NCI-H146 treated with DMSO at 0.1 percent for 48 hours (cell line): ENCODE measurements around the gene PRELP.

Experiments
- DNase-seq: peaks from one replicate; lab custom pipeline; 2025; ENCODE audit not compliant: unreplicated experiment; lab: John Stamatoyannopoulos, UW

The PRELP gene

DNA sequence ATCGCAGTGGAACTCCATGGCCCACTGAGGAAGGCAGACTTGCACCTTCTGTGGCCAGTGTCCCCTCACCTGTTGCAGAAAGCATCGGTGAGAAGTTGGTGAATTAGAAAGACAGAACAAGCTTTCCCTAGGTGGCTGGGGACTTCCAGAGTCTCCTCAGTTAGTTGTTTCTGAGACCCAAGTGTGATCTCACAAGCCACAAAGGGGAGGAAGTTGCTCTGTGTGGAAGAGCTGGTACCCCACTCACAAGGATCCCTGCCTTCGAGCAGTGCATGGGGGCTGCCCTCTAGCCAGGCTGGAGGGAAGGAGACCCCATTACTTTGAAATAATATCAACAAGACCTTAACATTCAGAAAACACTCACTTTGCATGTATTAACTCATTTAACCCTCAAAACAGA is 2.1 kb downstream of the PRELP start:
- no peak for DNase-seq

- DNase-seq, result no peak
Observed at GRCh38 chr1:203478231-203478630, 2.6 kb downstream of the PRELP start.

DNA sequence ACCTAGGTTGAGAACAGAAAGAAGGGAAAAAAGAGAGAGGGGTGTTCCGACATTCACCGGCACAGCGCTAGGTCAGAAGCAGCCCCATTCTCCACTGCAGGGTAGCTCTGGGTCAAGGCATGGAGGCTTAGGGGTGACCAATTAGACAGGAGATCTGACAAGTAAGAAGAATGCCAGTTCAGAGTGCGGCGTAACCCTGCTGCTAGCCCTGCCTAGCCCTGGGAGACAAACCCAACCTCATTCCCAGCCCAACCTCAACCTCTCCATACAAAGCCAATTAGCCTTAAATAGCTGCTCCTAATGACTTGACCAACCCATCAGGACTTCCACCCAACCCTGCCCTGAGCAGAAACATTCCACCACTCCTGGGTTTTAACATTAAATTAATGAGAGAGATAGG is 3.4 kb downstream of the PRELP start:
- no peak for DNase-seq

DNA sequence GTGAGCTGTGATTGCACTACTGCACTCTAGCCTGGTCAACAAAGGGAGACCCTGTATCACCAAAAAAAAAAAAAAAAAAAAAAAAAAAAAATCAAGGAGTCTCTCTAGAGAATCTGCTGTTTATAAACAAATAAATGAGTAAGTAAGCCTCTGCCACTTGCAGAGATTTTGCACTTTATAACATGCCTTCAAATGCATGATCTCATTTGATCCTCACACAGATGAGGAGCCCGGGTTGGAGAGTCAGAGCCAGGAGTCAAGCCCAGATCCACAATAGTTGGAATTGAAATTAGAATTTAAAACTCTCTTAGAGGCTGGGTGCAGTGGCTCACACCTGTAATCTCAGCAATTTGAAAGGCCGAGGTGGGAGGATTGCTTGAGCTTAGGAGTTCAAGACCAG is 4.0 kb downstream of the PRELP start:
- DNase-seq, result no peak

DNA sequence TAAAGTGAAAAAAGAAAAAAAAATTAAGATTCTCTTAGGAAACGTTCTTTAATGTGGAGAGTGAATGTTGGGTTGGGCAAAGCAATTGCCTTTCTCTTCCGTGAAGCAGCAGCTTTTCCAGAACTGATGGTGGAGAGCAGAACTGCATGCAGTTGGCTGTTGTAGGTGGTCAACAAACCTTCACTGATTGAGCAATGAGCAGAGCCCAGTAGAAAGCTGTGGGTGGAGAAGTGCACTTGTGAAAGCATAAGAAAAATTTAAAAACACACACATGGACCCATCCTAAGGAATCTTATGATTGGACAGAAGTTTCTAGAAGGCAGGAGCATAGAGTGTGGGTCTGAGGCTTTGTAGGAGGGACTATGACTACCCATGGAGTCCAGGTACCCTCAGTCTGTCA is 4.5 kb downstream of the PRELP start:
- no peak for DNase-seq

- DNase-seq, result peak; percentile 74
Observed at GRCh38 chr1:203480525-203481084, 5.0 kb downstream of the PRELP start.

- no peak for DNase-seq
Observed at GRCh38 chr1:203481196-203481595, 5.6 kb downstream of the PRELP start.

DNA sequence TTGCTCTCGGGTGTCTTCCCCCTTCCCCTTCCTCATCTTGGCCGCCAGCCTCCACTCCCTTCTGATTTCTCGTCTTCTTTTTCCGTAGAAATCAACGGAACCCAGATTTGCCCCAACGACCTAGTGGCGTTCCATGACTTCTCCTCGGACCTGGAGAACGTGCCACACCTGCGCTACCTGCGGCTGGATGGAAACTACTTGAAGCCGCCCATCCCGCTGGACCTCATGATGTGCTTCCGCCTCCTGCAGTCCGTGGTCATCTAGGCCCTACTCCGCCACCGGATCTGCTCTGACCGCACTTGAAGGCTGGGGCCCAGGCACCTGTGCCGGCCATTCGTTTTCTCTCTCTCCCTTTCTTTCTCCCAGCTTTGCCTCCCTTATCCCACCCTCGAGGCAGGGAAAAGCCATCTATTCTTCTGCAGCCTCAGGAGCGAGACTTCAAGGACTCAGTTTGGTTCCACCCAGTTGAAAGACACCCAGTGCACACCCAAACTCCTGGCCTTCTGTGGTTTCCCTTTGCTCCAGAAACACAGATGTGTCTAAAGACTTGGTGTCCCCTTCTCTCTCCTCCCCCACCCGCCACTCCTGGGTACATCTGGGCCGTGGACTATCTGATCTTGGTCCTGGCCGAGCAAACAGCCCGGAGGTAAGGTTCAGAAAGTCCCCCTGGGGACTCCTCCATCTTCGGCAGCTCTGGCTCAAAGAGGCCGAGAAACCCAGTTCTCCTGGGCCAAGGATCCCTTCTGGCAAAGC is 11.2 kb downstream of the PRELP start:
- no peak for DNase-seq

DNA sequence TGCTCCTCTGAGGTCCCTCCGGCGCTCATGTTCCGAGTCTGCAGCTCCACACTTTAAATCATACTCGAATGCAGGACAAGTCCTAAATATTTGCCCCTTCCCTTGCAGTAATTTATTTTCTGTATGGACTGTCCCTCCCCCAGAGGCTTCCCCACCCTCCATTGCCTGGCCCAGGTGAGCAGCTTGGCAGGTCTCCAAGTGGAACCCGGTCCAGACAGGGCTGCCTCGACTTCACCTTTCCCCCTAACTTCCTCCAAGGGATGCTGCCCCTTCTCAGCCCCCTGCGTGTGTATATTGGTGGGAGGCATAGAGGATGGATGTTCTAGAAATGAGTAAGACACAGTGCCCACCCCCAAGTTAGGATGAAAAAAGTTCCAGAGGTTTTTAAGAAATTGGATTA is 12.9 kb downstream of the PRELP start:
- DNase-seq, result no peak

DNA sequence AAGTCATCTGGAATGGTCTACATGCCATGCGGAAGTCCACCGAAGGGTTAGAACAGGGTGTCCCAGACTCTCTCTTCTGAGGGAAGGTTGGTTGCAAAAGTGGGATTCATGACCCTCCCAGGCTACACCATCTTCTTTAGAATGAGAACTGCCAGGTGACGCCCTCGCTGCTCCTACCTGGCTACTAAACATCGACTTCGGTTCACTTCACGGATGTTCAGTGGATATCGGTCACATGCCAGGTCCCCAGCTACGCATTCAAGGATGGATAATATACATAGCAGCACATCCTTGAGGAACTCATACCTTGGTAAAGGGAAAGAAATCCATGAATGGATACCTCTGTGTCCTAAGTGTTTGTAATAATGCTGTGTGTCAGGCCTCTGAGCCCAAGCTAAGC is 15.0 kb downstream of the PRELP start:
- DNase-seq, result no peak

- no peak for DNase-seq
Observed at GRCh38 chr1:203491664-203492063, 16.1 kb downstream of the PRELP start.

DNA sequence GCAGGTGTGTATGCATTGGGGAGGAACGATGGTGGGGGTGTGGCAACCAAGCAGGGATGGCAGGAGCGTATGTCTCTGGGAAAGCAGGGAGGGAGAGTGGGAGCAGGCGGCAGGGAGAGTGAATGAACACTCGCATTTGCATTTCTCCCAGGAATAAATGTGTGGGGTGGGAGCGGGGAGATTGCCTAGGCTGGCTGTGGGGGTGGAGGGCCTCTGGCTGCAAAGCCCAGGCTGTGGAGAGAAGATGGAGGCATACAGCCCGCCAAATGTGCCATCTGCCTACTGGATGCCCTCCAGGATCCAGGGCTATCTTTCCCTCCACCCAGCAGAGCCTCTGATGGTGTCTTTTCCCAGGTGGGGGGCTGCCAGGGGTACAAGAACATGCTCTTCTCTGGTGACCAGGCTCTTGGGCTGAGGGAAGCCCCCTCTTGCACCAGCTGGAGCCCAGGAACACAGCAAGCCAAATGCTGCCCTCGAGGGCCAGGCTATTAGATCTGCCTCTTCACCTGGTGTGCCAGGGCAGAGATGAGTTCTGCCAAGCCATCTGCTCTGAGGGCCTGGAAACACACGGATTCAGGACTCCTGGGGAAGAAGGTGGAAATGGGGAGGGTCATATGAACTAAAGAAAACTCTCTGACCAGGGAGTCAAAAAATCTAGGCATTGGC is 16.6 kb downstream of the PRELP start:
- peak; percentile 12 for DNase-seq

DNA sequence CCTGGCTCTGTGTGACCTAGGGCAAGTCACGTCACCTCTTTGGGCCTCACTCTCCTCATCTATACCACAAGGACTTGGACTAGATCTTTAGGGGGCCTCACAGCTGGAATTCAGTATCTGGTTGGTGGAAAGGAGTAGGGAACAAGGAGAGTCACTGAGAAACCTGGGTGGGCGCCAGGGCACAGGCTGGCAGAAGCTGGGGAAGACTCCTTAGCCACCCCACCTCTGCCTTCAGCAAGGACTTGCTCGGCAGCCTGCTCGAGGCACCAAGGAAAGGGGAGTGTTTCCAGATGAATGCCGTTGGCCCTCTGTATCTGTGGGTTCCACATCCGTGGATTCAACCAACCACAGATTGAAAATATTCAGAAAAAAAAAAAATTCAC is 17.1 kb downstream of the PRELP start:
- DNase-seq, result no peak

- DNase-seq, result no peak
Observed at GRCh38 chr1:203493901-203494300, 18.3 kb downstream of the PRELP start, which contains the start of gene OPTC. TSS of gene OPTC (plus strand) at chr1:203494153. CDS start at chr1:203496006, 1,853 bp downstream.

GRCh38 chr1:203495845-203496244 is 20.2 kb downstream of the PRELP start:
- DNase-seq, result no peak

DNA sequence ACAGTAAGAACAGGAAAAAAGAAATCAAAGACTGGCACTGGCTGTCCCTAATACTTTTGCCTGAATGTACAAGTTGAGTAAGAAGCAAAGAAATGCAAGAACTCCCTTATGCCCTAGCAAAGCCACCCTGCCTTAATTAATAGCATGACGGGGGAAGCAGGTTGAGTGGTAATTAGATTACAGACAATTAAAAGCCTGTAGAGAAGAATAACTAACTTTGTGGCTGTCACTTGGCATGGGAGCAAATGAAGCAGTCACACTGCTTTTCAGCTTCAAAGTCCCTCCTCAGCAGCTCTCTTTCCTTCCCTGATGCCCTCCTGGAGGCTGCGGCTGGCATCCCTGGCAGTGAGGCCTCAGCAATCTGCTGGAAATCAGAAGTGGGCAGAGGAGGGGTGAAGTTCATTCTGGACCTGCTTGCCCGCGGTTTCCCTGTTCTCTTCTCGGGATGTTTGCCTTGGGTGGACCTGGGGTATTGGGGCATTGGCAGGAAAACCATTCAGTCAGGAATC is 21.7 kb downstream of the PRELP start:
- DNase-seq, result no peak

DNA sequence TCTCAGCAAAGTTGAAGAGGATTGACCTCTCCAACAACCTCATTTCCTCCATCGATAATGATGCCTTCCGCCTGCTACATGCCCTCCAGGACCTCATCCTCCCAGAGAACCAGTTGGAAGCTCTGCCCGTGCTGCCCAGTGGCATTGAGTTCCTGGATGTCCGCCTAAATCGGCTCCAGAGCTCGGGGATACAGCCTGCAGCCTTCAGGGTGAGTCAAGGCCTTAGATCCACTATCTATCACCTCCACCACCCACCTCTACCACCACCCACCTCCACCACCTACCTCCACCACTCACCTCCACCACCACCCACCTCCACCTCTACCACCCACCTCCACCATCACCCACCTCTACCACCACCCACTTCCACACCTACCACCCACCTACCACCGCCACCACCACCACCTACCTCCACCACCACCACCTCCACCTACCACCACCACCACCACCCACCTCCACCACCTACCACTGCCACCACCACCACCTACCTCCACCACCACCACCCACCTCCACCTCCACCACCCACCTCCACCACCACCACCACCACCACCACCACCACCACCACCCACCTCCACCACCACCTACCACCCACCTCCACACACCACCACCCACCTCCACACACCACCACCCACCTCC is 24.2 kb downstream of the PRELP start:
- DNase-seq, result no peak

DNA sequence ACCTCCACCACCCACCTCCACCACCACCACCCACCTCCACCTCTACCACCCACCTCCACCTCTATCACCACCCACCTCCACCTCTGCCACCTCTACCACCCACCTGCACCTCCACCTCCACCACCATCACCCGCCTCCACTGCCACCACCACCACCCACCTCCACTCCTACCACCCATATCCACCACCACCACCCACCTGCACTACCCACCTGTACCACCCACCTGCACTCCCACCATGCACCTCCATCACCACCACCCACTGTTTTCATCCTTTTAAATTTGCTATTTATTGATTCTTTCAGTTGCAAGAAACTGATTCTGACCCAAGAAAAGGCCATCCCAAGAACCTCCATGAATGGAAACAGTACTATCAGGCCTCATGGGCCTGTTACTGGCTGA is 24.7 kb downstream of the PRELP start:
- no peak for DNase-seq

DNA sequence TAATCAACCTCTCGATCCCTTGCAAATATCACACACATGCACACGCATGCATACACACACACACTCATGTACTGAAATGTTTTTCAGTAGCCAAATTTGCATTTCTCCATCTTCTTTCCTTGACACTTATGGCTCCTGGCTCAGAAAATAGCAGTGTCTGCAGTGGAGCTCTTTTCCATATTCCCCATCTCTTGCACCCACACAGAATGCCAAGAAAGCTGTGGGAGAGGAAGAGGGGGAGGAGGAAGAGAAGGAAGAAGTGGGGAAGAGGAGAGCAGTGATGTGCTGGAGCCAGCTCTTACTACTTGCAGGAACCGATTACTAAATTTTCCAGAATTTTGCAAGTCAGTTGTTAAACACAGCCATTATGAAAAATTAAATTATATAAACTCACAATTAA is 28.2 kb downstream of the PRELP start:
- no peak for DNase-seq

DNA sequence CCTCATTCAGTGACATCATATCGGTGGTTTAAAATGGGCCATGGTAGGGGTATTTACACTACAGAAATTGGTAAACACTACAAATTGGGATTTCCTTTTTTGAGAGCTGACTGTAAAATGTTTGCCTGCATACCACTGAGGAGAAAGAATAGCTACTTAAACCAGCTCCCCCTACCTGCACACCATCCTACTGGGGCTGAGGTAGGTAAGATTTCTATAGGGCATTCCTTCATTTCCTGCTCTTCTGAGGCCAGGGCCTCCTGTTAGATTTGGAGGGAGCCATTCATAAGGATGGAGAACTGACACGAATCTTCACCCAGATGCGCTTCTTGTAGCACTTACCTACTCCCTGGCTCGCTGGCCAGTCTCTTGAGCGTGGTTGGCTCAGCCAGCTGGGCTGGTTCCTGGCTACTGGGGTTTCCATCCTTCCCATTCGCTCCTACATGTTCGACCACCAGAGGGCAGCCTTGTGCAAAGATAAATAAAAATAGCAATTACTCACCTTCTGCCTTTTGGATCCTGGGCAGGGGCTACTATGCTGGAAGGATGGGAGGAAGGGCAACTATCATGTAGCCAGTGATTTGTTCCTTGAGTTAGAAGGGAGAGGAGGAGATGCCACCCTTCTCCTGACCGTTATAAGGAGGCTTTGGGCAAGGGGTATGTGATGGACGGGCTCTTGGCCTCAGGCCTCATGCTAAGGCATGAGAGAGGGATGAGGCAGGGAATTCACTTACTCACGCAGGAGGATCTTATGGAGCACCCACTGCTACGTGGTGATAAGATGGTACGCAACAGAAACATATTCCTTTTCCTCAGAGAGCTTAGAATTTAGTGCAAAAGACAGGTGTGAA is 29.0 kb downstream of the PRELP start:
- DNase-seq, result peak; percentile 64
